Stimulated activated CD4-positive, alpha-beta T cell treated with anti-CD3 and anti-CD28 coated beads, Interleukin-2, amount 100 ng/mL, for 4 hours (primary cell): ENCODE results near the gene HOXC11.

Experiments used
- DNase-seq: peaks from one replicate; pipeline ENCODE4 v3.0.0-alpha.2; 2020; ENCODE audit warnings: low read depth

HOXC11 gene

DNA sequence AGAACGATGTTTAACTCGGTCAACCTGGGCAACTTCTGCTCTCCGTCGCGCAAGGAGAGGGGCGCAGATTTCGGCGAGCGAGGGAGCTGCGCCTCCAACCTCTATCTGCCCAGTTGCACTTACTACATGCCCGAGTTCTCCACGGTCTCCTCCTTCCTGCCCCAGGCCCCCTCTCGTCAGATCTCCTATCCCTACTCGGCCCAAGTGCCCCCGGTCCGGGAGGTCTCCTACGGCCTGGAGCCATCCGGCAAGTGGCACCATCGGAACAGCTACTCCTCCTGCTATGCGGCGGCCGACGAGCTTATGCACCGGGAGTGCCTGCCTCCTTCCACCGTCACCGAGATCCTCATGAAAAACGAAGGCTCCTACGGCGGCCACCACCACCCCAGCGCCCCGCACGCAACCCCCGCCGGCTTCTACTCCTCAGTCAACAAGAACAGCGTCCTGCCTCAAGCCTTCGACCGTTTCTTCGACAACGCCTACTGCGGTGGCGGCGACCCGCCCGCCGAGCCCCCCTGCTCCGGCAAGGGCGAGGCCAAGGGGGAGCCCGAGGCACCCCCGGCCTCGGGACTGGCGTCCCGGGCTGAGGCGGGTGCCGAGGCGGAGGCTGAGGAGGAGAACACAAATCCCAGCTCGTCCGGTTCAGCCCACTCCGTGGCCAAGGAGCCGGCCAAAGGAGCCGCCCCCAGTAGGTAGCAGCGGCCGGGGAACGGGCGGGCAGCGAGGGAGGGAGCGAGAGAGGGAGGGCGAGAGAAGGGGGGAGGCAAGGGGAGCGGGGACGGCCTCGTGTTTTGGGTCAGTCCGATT lies 513 bp downstream of the HOXC11 start:
- no peak for DNase-seq

DNA sequence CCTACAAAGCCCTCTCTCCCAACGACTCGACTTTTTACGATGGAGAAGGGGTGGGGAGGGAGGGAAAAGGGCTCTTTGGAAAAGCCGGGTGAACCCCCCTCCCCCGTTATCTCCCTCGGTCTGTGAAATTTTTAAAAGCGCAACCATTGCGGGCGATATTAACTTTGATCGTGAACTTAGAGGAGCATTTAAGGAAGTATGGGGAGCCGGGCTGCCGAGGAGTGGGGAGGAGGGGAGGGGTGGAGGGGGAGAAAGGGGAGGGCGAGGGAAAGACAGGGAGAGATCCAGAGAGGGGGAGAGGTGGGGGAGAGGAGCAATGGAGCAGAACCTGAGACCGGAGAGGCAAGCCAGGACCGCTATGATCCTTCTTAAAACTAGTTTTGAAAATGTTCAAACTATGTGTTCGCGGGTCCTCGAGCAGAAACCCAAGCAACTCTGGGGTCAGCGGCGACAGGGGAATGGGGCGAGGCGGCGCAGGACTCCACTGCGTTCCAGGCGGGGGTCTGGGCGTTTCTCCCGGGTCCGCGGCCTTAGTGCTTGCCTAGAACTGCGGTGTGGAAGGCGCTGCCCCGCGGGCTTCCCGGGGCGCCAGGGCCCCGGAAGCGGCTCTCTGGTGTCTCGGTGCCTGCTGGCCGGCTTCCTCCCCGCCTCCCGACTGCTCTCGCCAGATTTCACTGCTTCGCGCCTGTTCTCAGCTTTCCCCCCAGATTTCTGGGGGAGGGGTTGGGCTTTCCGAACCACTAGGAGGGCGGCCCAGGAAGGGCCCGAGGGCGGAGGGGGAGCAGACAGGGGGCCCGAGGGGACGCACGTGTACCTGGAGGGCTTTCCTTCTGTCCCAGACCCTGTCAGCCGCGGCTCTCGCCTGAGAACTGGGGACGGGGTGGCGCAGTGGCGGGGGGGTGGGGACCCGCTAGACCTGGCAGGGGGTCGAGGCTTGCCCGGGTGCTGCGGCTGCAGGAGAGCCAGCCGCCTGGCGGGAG lies 1.4 kb downstream of the HOXC11 start, which contains the start of gene HOTAIR:
TSS of gene HOTAIR (minus strand) at position 871 of the 980 bp plus-strand sequence.
- DNase-seq = no peak

DNA sequence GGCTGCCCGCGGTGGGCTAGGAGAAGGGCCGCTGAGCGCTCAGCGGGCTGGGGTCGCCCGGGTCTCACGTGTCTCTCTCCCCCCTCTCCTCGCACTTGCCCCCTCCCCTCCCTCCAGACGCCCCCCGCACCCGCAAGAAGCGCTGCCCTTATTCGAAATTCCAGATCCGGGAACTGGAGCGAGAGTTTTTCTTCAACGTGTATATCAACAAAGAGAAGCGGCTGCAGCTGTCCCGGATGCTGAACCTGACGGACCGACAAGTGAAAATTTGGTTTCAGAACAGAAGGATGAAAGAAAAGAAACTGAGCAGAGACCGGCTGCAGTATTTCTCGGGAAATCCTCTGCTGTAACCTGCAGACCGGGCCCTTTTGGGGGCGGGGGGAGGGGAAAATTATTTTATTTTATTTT lies 2.1 kb downstream of the HOXC11 start:
- no peak for DNase-seq

DNA sequence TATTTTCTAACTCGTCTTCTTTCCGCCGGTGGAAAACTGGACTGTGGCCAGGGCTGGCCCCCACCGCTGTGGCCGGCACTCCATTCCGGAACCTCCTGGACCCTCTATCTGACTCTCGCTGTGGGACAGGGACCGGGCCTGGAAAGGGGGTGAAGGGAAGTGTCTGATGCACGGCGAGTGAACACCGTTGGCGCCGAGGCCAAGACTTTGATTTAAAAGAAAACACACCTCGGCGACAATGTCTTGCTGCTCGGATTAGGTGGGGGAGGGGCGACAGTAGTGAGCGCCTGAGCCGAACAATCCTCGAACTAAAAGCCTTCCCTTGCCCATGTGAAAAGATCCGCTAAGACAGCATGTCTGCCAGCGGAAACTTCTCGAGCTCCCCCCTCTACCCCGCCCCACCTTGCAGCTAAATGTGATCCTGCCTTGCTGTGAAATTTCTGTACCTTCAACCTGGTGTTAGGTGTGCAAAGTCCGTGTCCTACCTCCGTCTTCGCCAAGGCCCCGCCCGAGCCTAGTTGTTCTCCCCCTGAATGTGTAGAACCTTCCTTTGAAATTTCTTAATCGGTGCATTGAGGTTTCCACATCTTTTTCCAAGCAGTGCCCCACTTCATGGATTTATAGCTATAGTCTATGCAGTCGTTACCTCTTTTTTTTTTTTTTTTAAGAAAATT lies 2.7 kb downstream of the HOXC11 start:
- no peak for DNase-seq

DNA sequence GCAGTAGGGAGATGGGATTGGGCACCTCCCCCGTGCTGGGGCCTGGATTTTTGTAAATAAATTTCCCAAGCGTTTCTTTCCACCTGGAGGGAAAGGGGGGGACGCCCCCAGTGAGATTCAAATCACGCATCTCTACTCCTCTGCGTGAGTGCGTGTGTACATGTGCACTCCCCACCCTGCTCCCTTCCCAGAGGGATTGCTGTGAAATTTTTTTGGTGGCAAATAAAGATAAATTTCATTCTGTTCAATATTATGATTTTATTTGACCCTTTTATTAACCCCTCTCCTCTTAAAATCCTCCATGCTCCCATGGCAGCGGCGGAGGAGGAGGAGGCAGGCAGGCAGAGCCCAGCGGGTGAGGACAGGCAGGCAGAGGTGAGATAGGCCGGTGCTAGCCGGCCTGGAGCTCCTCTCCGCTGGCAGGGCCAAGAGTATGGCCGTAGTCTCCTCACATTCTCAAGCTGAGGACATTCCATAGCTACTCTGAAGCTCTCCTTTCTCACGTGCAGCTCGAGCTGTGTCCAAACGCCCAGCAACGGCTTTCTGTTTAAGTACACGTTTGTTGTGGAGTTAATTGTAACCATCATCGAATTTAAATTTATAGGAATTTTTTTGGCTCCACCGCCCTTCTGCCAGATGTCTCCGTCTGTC lies 3.4 kb downstream of the HOXC11 start:
- no peak for DNase-seq

DNA sequence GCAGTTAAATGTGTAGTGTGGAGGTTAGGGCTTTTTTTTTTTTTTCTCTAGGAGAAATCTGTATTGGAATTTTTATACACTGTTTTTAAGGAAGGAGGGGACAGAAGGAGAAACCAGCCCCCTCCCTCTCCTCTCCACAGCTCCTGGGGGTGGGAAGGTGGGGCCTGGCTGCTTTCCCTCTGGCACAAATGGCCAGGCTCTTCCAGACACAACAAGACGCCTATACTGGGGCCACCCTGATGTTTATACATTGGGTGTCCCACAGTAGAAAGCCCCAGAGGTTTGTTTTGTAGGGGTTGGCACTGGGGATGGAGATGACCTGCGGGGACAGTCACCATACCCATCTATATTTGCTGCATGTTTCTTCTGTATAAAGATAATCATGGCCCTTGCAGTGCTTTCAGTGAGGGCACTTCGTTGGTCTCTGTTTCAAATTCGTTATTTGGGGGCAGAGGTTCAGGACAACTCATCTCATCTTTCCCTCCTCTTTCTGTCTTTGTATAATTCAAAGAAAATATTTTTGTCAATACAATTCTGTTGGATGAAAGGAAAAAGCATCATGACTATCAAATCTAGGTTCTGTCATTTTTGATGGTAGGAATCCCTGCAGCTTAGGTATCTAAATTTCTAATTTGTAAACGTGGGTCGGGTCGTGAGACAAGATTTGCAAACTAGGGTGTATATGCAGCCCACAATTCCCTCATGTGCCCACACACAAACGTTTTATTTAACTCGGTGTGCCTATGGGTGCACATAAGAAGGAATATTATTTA lies 4.1 kb downstream of the HOXC11 start:
- no peak for DNase-seq

DNA sequence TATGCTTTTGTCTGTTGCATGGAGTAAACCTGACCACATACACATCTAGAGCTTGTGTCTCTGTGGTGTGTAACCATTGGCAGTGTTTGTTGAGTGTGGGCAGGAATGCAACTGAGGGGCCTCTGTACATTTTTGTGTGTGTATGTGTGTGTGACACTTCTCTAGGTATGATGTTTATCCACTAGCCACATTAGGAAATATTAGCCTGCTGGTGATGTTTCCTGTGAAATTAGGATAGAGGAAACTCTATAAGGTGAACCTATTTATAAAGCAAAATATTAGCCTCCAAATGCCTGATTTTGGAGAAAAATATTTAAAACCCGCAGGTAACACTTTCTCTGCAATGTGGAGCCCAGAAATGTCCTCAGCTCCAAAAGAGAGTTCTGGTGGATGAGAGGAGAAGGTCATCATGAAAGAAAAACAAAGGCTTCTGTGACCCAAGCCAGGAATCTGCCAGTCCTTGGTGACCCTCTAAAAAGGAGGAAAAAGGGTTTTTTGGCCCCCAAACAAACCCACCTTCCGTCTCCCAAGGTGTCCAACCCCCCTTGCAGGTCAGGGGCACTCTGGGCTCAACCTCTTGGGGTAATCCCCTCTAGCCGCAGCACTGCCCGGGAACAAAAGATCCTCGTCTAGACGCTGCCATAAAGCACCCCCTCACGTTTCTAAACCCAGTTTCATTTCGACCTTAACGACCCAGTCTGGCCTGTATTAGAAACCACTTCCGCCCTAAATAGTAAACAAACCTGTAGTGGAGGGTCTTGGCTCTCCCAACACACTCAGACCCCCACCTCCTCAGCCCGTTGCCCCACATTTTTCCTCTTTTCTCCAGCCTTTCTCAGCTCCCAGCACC lies 4.9 kb downstream of the HOXC11 start:
- no peak for DNase-seq

DNA sequence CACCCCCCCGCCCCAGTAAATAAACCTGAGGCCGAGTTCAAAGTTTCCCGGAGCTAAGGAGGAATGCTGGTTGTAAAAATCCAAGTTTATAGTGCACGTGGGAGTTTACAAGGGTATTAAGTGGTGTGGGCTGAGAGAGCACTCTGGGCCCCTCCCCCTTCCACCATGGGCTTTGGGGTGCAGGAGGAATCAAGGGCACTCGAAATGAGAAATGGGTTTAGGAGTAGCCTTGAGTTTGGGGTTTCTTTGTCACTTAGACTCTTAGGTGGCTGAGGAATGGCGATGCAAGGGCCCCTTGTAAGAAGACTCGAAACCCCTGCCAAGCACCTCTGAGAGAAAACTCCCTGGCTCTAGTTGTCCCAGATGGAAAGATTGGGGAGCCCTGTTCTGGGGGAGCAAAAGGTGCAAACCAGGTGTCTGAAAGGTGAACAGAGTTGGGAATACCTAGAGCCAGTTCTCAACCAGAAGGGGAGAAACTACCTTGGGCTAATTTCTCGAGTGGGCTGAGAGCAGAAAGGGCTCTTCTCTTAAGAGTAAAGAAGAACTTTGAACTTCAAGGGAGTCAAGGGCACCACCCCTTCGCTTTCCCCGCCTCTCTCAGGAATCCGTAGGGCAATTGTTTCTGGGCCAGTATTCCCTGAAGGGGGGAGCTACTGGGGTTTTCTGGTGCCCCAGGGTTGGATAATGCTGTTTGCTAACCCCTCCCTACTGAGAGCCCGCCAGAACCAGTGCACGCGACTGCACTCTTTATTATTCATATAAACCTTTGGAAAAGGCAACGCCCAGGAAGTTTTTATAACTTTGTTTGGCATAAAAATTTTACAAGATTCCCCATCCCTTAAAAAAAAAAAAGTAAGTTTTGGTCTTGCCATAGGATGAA lies 5.8 kb downstream of the HOXC11 start:
- no peak for DNase-seq

DNA sequence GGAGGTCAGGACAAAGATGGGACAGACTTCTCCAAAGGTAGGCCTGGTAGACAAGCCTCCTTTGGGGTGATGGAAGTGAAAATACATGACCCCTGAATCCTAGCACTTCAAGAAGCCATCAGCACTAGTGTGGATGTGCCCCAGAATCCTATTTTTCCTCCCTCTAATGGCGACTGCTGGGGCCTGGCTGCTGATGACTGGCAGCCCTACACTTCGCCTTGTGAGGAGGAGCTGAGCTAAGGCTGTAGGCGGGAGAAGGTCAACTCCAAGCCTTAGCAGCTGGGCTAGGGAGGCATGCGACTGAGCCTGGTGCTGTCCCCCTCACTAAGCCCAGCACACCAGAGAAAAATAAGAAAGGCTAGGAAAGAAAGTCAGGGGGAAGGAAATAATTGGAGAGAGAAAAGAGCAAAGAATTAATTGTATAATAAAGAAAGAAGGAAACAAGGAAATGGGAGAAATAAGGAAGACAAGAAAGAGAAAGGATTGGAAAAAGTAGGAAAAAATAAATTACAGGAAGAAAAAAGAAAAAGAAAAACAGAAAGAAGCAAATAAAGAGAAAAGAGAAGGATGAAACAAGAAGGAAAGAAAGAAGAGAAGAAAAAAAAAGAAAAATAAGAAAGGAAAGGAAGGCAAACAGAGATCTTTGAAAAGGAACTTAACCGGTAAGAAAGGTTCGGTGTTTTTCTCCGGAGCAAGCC lies 7.3 kb downstream of the HOXC11 start:
- DNase-seq = no peak

DNA sequence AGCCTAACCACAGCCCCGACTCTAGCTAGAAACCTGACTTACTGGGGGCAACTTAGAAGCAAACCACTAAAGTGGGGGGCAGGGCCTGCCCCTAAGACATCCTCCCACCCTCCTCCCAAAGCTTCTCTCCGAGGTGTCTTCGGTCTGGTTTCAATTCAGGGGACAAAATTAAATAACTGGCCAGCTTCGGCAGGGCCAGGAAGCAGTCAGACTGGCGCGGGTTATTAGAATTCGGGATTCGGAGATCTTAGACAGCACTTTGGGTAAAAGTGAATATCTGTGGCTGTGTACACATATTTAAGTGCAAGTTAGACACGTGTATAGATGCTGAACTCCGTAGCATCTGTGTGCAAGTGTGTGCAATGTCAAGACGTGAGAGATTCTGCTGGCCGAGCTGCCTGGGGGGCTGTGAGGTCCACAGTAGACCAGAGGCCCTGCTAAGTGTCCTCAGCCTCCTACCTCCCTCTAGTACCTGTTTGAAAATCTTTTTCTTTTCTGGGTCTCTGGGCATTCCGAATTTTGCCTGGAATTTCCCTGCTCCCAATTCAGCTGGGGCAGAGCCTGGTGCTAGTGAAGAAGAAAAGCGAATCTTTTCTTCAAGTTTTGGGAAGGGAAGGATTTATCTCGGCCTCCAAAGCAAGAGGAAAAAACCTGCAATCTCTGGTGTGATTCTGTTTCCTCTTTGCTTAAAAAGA lies 8.0 kb downstream of the HOXC11 start:
- DNase-seq = no peak

DNA sequence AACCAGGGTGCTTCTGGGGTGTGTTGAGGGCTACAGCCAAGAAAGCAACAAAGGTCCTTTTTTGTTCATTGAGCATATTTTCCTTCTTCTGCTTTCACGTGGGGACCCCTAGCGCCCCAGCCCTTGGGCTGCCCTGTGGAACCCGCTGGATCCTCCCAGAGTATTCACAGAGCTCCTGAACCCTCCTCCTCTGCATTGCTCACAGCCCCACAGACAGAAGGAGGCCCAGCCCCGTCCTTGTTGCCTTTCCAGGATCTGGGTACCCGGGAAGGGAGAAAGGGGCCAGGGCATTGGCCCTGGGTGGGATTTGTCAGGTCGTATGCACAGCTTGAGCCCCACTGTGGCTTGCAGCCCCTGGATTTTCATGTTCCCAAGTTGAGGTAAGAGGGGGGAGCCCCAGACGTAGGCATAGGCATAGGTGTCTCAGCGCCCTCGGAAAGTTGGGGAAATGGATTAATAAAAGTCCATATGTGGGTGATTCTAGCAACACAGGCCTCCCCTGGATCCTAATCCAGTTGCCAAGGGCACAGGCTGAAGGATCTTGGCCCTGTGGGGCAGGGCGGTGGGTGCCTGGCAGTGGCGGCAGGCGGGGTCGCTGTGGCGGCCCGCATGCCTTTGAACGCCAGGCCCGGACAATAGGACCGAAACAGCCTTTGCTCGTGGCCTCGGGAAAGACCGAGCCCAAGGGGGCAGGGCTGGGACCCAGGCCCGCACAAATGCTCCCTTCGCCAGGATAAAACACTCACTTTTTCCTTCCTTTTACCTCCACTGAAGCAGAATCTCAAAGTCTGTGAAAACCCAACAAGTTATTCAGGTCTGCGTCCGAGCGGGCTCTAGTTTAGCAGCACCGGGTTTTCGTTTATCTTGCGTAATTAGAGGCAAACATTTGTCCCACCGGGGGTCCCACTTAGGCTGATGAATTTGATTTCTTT lies 9.0 kb downstream of the HOXC11 start:
- no peak for DNase-seq

DNA sequence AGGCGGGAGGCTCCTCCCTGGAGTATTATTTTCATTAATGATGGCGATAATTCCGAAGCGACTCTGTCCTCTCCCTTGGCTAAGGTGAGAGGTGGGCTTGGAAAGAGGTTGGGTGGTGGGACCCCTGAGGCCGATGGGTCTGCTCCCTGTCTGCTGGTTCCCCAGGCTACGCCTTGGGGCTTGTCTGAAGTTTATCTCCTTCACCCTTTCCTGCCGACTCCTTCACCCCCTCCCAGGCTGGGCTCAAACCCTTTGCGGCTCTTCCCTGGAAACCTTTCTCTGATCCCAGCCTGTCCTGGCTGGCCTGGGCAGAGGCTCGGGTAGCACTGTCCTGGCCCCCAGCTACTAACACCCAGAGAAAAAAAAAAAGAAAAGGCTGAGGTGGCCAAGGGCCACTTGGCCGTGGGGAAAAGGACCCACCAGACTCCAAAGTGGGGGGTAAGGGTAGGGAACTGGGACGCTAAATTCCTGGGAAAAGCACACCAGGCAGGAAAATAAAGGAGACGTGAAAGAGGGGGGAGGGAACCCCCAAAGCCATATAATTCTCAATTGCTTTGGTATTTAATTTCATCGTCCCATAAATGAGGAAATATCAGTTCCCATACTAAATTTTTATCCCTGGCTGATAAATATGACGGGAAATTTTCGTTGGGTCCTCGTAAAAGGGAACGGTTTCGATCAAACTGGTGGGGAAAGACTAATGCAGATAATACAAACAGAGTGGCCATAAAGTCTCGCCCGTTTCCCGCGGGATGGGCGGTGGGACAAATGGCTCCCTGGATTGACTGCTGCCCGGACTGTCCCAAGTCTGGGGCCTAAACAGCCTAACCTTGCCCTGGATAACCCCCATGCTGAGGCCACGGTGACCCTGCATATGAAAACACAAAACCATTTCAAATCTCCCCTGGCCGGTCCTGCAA lies 10.0 kb downstream of the HOXC11 start:
- no peak for DNase-seq

DNA sequence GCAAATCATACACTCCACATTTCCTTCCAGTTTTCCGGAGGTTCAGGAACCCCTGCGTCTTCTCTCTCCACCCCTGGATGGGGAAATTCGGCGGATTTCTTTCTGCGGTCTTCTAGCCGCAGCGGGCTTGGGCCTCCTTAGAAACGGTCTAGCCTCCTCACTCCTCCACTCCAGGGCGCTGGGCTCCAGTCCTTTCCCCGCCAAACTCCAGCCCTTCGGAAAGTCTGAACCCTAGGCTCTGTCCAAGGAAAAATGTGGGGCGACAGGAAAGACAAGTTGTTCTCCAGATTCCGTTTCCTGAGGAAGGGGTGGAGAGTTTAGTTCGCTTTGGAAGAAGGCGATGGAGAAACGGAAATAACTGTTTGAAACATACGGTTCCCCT lies 10.6 kb downstream of the HOXC11 start:
- no peak for DNase-seq

DNA sequence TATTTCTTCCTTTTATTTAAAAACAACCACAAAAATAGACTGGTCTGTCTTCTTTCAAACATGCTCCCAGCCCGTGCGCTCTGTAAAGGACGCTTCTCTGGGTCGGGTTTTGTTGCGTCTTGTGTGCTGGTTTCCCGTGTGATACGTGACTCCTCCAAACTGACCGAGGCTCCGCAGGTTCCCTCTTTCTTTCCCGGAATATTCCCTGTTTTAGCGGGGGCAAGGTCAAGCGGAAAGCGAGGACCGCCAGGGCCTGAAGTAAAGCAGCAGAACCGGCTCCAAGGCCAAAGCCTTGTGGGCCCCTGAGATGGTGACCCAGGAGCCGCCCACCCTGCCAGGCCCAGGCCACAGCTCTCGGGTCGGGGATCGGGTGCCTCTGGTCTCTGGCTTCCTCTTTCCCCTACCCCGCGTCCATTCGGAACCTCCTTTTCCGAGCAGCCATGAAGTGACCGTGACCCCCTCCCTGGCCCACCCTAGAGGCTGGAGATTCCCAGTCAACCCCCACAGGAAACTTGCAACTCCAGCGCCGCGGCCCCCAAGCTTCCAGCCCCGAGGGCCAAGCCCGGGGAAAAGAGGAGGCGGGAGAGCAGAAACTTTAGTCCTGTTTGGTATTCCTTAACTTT lies 11.1 kb downstream of the HOXC11 start:
- no peak for DNase-seq
